ENCODE results near the gene MDFI. TPM values are rescaled to one million over a fixed set of nuclear protein-coding genes. Genes with fewer than 3 reads are reported as not detected.

Gene MDFI
- total RNA-seq, 1 donor from 2014 or later = 7.9 TPM

DNA sequence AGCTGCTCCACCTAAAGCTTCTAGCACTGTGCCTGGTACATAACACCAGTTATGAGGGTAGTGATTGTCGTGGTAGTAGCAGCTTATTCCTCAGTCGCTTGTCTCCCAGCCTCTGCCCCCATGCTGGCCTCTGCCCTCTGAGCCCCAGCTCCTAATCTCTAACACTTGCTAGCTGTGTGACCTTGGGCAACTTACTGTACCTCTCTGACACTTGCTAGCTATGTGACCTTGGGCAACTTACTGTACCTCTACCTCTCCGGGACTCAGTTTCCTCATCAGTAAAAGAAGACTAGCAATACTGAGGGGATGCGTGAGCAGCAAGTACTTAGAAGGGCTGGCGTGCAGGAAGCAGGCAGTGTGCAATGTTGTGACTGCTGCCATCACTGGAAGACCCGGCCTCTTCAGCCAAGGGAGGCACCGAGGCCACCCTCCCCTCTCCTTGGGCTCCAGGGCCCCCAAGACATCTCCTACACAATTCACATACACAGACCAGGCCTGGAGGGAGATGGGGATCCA, 9.9 kb downstream of the MDFI start:
- no peak overlapping the region for H3K27ac Mint-ChIP-seq (ENCODE audit: unreplicated experiment)
- H3K27me3 Mint-ChIP-seq (ENCODE audit: unreplicated experiment) = peaks cover 11% of the 10 kb centered on the region
- TF ChIP-seq, protein P1, sequence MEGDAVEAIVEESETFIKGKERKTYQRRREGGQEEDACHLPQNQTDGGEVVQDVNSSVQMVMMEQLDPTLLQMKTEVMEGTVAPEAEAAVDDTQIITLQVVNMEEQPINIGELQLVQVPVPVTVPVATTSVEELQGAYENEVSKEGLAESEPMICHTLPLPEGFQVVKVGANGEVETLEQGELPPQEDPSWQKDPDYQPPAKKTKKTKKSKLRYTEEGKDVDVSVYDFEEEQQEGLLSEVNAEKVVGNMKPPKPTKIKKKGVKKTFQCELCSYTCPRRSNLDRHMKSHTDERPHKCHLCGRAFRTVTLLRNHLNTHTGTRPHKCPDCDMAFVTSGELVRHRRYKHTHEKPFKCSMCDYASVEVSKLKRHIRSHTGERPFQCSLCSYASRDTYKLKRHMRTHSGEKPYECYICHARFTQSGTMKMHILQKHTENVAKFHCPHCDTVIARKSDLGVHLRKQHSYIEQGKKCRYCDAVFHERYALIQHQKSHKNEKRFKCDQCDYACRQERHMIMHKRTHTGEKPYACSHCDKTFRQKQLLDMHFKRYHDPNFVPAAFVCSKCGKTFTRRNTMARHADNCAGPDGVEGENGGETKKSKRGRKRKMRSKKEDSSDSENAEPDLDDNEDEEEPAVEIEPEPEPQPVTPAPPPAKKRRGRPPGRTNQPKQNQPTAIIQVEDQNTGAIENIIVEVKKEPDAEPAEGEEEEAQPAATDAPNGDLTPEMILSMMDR (IDR thresholded peaks at IDR 0.05; ENCODE audit: partially characterized antibody, unreplicated experiment) = no peak
- no peak overlapping the region for H3K4me3 Mint-ChIP-seq (ENCODE audit: unreplicated experiment)
- peaks cover 8% of the 10 kb centered on the region for H3K4me1 Mint-ChIP-seq (ENCODE audit: low read depth, unreplicated experiment)
- peaks cover 4% of the 10 kb centered on the region for H3K9me3 Mint-ChIP-seq (ENCODE audit: unreplicated experiment)
- no peak for DNase-seq
- H3K36me3 Mint-ChIP-seq (ENCODE audit: unreplicated experiment) = no peaks in the 10 kb centered on the region

DNA sequence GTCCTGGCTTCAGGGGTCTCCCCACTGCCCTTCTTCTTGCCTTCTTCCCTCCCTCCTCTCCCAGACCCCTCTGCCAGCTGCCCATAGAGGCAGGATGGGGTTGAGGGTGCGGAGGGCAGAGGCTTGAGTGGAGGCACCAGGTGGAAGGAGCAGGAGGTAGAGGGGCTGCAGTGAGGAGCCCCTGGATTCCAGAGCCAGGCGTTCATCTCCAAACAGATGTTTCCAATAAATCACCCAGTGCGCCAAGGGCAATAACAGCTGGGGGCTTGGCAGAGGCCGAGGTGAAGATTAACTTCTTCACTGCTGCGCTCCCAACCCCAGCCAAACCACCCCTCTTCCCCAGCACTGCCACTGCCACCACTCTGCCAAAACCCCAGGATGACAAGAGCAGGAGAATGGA, 10.7 kb downstream of the MDFI start:
- DNase-seq = no peak

DNA sequence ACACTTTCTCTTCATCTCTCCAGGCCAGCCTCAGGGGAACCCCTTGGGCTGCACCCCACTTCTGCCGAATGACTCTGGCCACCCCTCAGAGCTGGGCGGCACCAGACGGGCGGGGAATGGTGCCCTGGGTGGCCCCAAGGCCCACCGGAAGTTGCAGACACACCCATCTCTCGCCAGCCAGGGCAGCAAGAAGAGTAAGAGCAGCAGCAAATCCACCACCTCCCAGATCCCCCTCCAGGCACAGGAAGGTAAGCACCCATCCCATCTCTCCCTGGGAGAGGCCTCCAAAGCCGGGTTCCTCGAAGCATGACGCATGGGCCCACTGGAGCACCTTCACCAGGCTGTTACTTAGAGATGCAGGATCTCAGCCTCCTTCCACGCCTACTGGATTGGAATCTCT, 11.3 kb downstream of the MDFI start:
- H3K36me3 Mint-ChIP-seq (ENCODE audit: unreplicated experiment) = no peaks in the 10 kb centered on the region
- H3K27ac Mint-ChIP-seq (ENCODE audit: unreplicated experiment) = no peak overlapping the region
- DNase-seq = no peak
- TF ChIP-seq, protein P1 (IDR thresholded peaks at IDR 0.05; ENCODE audit: partially characterized antibody, unreplicated experiment) = no peak
- H3K4me3 Mint-ChIP-seq (ENCODE audit: unreplicated experiment) = no peak overlapping the region
- peaks cover 9% of the 10 kb centered on the region for H3K27me3 Mint-ChIP-seq (ENCODE audit: unreplicated experiment)
- H3K9me3 Mint-ChIP-seq (ENCODE audit: unreplicated experiment) = peaks cover 4% of the 10 kb centered on the region
- peaks cover 6% of the 10 kb centered on the region for H3K4me1 Mint-ChIP-seq (ENCODE audit: low read depth, unreplicated experiment)

More for the DNA sequence above, 10.7 kb downstream of the MDFI start:
- H3K4me3 Mint-ChIP-seq (ENCODE audit: unreplicated experiment) = no peak overlapping the region
- TF ChIP-seq, protein P1 (IDR thresholded peaks at IDR 0.05; ENCODE audit: partially characterized antibody, unreplicated experiment) = no peak
- H3K27ac Mint-ChIP-seq (ENCODE audit: unreplicated experiment) = no peak overlapping the region
- peaks cover 4% of the 10 kb centered on the region for H3K9me3 Mint-ChIP-seq (ENCODE audit: unreplicated experiment)
- peaks cover 8% of the 10 kb centered on the region for H3K4me1 Mint-ChIP-seq (ENCODE audit: low read depth, unreplicated experiment)
- H3K36me3 Mint-ChIP-seq (ENCODE audit: unreplicated experiment) = no peaks in the 10 kb centered on the region
- peaks cover 11% of the 10 kb centered on the region for H3K27me3 Mint-ChIP-seq (ENCODE audit: unreplicated experiment)

DNA sequence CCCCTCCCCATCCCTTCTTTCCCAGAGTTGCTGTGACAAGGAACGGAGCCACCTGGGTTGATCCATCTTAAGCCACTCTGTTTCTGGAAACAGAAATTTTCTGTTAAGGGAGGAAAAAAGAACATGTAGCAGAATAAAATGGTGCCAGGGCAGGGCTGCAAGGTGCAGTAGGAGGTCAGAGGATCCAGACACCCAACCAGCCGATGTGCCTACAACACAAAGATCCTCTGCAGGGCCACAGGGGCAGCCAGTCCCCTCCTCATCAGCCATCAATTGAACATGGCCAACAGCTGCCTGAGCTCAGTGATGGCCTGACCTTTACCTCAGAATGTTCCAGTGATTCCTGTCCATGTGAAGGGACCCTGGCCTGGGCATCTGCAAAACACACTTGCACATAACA, 11.9 kb downstream of the MDFI start:
- Mint-ChIP-seq H3K27me3 (ENCODE audit: unreplicated experiment) (peaks cover 6% of the 10 kb centered on the region), H3K4me3 (ENCODE audit: unreplicated experiment) (no peak overlapping the region), H3K9me3 (ENCODE audit: unreplicated experiment) (peaks cover 3% of the 10 kb centered on the region), H3K27ac (ENCODE audit: unreplicated experiment) (no peak overlapping the region), H3K4me1 (ENCODE audit: low read depth, unreplicated experiment) (peaks cover 3% of the 10 kb centered on the region), H3K36me3 (ENCODE audit: unreplicated experiment) (no peaks in the 10 kb centered on the region)
- TF ChIP-seq, protein P1 (IDR thresholded peaks at IDR 0.05; ENCODE audit: partially characterized antibody, unreplicated experiment) = no peak
- no peak for DNase-seq

DNA sequence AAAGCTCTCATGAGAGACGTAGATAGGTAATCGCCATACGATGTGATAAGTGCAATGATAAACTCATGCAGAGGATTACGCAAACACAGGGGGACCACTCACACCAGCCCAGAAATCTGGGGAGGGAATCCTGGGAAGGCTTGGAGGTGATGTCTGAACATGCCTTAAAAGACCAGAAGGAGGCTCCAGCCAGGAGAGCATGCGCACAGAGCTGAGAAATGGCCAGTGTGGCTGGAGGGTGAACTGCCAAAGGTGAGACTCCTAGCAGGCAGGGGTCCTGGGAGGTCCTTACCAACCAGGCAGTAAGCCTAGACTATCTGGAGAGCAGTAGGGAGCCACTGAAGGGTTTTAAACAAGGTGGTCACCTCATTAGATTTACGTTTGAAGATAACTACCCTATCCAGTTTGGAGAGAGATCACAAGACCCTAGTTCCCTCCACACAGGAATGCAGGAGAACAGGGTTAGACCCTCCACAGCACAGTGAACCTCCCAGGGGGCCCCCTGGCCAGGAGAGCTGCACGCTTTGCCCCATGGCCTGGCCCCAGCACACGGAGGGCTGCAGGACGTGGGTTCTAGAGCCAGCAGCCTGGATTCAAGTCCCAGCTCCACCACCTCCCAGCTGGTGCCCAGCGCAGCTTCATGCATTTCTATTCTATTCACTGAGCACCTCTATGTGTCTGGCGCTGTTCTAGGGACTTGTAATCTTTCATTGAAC, 13.1 kb downstream of the MDFI start:
- no peaks in the 10 kb centered on the region for H3K36me3 Mint-ChIP-seq (ENCODE audit: unreplicated experiment)
- H3K4me1 Mint-ChIP-seq (ENCODE audit: low read depth, unreplicated experiment) = no peaks in the 10 kb centered on the region

More for the DNA sequence above, 13.1 kb downstream of the MDFI start:
- TF ChIP-seq, protein P1 (IDR thresholded peaks at IDR 0.05; ENCODE audit: partially characterized antibody, unreplicated experiment) = no peak
- peaks cover 5% of the 10 kb centered on the region for H3K9me3 Mint-ChIP-seq (ENCODE audit: unreplicated experiment)
- DNase-seq = no peak
- no peak overlapping the region for H3K4me3 Mint-ChIP-seq (ENCODE audit: unreplicated experiment)
- H3K27ac Mint-ChIP-seq (ENCODE audit: unreplicated experiment) = no peak overlapping the region
- H3K27me3 Mint-ChIP-seq (ENCODE audit: unreplicated experiment) = peaks cover 4% of the 10 kb centered on the region
